NCI-H1694 treated with DMSO at 0.1 percent for 48 hours (cell line): ENCODE data around the gene SLC2A4RG.

ENCODE experiments used
- DNase-seq: peaks from one replicate; lab custom pipeline; 2025; lab: John Stamatoyannopoulos, UW

Gene SLC2A4RG

GRCh38 chr20:63699466-63700198, 39.9 kb upstream of the SLC2A4RG start:
- DNase-seq: no peak

GRCh38 chr20:63700199-63701050, 39.2 kb upstream of the SLC2A4RG start:
- DNase-seq: no peak

- DNase-seq: no peak
Measured at GRCh38 chr20:63701051-63701328, 38.6 kb upstream of the SLC2A4RG start.

- no peak for DNase-seq
Measured at GRCh38 chr20:63701329-63702035, 38.1 kb upstream of the SLC2A4RG start.

GRCh38 chr20:63702036-63702665, 37.4 kb upstream of the SLC2A4RG start:
- no peak for DNase-seq

- DNase-seq: no peak
Measured at GRCh38 chr20:63702751-63703470, 36.7 kb upstream of the SLC2A4RG start.

- no peak for DNase-seq
Measured at GRCh38 chr20:63703471-63703975, 36.1 kb upstream of the SLC2A4RG start.

- DNase-seq: no peak
Measured at GRCh38 chr20:63703976-63704748, 35.4 kb upstream of the SLC2A4RG start.

GRCh38 chr20:63704749-63705117, 34.8 kb upstream of the SLC2A4RG start:
- no peak for DNase-seq

- no peak for DNase-seq
Measured at GRCh38 chr20:63705232-63706026, 34.1 kb upstream of the SLC2A4RG start.

- DNase-seq: no peak
Measured at GRCh38 chr20:63706027-63706695, 33.4 kb upstream of the SLC2A4RG start.

GRCh38 chr20:63706852-63707557, 32.6 kb upstream of the SLC2A4RG start:
- DNase-seq: peak; percentile 11

GRCh38 chr20:63707558-63708300, 31.8 kb upstream of the SLC2A4RG start, which contains the start of the genes ARFRP1 and ZGPAT:
ARFRP1 (minus strand) TSS chr20:63707976; CDS start chr20:63707091, 885 bp downstream.
ZGPAT (plus strand) TSS chr20:63708039; CDS start chr20:63708581, 542 bp downstream.
- peak; percentile 6 for DNase-seq

GRCh38 chr20:63708301-63709148, 31.1 kb upstream of the SLC2A4RG start:
- DNase-seq: no peak

- no peak for DNase-seq
Measured at GRCh38 chr20:63709149-63709527, 30.4 kb upstream of the SLC2A4RG start.

- DNase-seq: no peak
Measured at GRCh38 chr20:63711085-63711645, 28.4 kb upstream of the SLC2A4RG start.

GRCh38 chr20:63712191-63712590, 27.4 kb upstream of the SLC2A4RG start:
- no peak for DNase-seq
